Neural progenitor cell (in vitro differentiated cells): ENCODE results near the gene NAA10. TPM values are rescaled to one million over a fixed set of nuclear protein-coding genes. Genes with fewer than 3 reads are reported as not detected.
A peak's percentile ranks its signal among the peaks of the same experiment; 100 is the strongest.

Experiments
- DNase-seq: peaks from one replicate; pipeline ENCODE4 v3.0.0-alpha.2; 2016; ENCODE audit warnings: low spot score
- H2AFZ ChIP-seq: fragments of 200-600 bp; sonication (generic); replicated peaks from 2 replicates; pipeline ENCODE4 v1.6.1; 2016; ENCODE audit warnings: antibody characterized with exemption
- H3F3A ChIP-seq: fragments of 200-600 bp; sonication (generic); 2 replicates; pipeline ENCODE4 v1.6.1; 2016; ENCODE audit warnings: antibody characterized with exemption, low read depth
- H3K27ac ChIP-seq: fragments of 200-600 bp; sonication (generic); 2 replicates; pipeline ENCODE4 v1.5.1; 2016; ENCODE audit warnings: mild to moderate bottlenecking
- H3K27me3 ChIP-seq: fragments of 200-600 bp; sonication (generic); 2 replicates; pipeline ENCODE4 v1.6.1; 2016; ENCODE audit warnings: mild to moderate bottlenecking, moderate library complexity
- H3K36me3 ChIP-seq: fragments of 200-600 bp; sonication (generic); 2 replicates; pipeline ENCODE4 v1.5.1; 2016
- H3K4me1 ChIP-seq: fragments of 200-600 bp; sonication (generic); 2 replicates; pipeline ENCODE4 v1.6.1; 2016; ENCODE audit warnings: mixed run types
- H3K4me2 ChIP-seq: fragments of 200-600 bp; sonication (generic); 2 replicates; pipeline ENCODE4 v1.6.1; 2016
- H3K4me3 ChIP-seq: fragments of 200-600 bp; sonication (generic); 2 replicates; pipeline ENCODE4 v1.5.1; 2016
- H3K79me2 ChIP-seq: fragments of 200-600 bp; sonication (generic); 2 replicates; pipeline ENCODE4 v1.6.1; 2016; ENCODE audit warnings: low read depth
- H3K9ac ChIP-seq: fragments of 200-600 bp; sonication (generic); 2 replicates; pipeline ENCODE4 v1.6.1; 2016
- H3K9me3 ChIP-seq: fragments of 200-600 bp; sonication (generic); 2 replicates; pipeline ENCODE4 v1.5.1; 2016; ENCODE audit warnings: low read depth
- H4K20me1 ChIP-seq: fragments of 200-600 bp; sonication (generic); 2 replicates; pipeline ENCODE4 v1.6.1; 2016; ENCODE audit warnings: low read depth
- H3K27ac Mint-ChIP-seq: 3 replicates; pipeline ENCODE4 v1.8.0; 2021; ENCODE audit warnings: mixed read lengths
- H3K27me3 Mint-ChIP-seq: 2 replicates; pipeline ENCODE4 v1.8.0; 2022; ENCODE audit warnings: low read depth, mild to moderate bottlenecking, inconsistent platforms, moderate library complexity, mixed read lengths; ENCODE audit not compliant: insufficient read depth
- H3K36me3 Mint-ChIP-seq: 3 replicates; pipeline ENCODE4 v1.8.0; 2021; ENCODE audit warnings: mixed read lengths
- H3K4me1 Mint-ChIP-seq: 3 replicates; pipeline ENCODE4 v1.8.0; 2021; ENCODE audit warnings: mixed read lengths
- H3K4me3 Mint-ChIP-seq: 3 replicates; pipeline ENCODE4 v1.8.0; 2021; ENCODE audit warnings: mild to moderate bottlenecking, moderate library complexity, mixed read lengths
- H3K9me3 Mint-ChIP-seq: 3 replicates; pipeline ENCODE4 v1.8.0; 2020; ENCODE audit warnings: mixed read lengths
- EZH2 ChIP-seq: fragments of 200-600 bp; sonication (generic); IDR thresholded peaks from 2 replicates; pipeline ENCODE4 v1.6.1; 2017; ENCODE audit warnings: antibody characterized with exemption, mild to moderate bottlenecking, moderate library complexity
- EZH2phosphoT487 ChIP-seq: fragments of 200-600 bp; sonication (generic); IDR thresholded peaks from 2 replicates; pipeline ENCODE4 v1.6.1; 2017; ENCODE audit warnings: antibody characterized with exemption
- total RNA-seq: library from RNA; depleted of rRNA; stranded (reverse); fragments of >200 nt; gene quantifications from 2 replicates; pipeline ENCODE4 v1.2.3, GENCODE V29; 2015; ENCODE audit warnings: low replicate concordance
- TF ChIP-seq, protein P1 (sequence below): fragments of 200-600 bp; sonication (generic); IDR thresholded peaks from 2 replicates; pipeline ENCODE4 v1.5.1; 2017; ENCODE audit warnings: antibody characterized with exemption, mild to moderate bottlenecking

Gene NAA10
- total RNA-seq, 1 donor from 2014 or later = 55.5 TPM

GRCh38 chrX:153969125-153969903 is 34.5 kb upstream of the NAA10 start:
- peak overlapping the region; percentile 79 for H3K4me2 ChIP-seq
- H3K4me1 ChIP-seq = peaks cover 21% of the 10 kb centered on the region
- H3K9me3 Mint-ChIP-seq = no peaks in the 10 kb centered on the region
- no peaks in the 10 kb centered on the region for H3K27me3 ChIP-seq
- H2AFZ ChIP-seq = no peak overlapping the region
- H3K4me1 Mint-ChIP-seq = peaks cover 50% of the 10 kb centered on the region
- H3K27me3 Mint-ChIP-seq = peaks cover 24% of the 10 kb centered on the region
- peak; percentile 33 for DNase-seq
- H3K9ac ChIP-seq = no peak overlapping the region
- H4K20me1 ChIP-seq = peaks cover 58% of the 10 kb centered on the region
- H3K36me3 Mint-ChIP-seq = peaks cover 2% of the 10 kb centered on the region
- peak overlapping the region; percentile 87 for H3K27ac Mint-ChIP-seq
- no peaks in the 10 kb centered on the region for H3K36me3 ChIP-seq
- no peaks in the 10 kb centered on the region for H3K9me3 ChIP-seq
- peaks cover 64% of the 10 kb centered on the region for H3K79me2 ChIP-seq
- TF ChIP-seq EZH2phosphoT487 = no peak
- TF ChIP-seq, protein P1, sequence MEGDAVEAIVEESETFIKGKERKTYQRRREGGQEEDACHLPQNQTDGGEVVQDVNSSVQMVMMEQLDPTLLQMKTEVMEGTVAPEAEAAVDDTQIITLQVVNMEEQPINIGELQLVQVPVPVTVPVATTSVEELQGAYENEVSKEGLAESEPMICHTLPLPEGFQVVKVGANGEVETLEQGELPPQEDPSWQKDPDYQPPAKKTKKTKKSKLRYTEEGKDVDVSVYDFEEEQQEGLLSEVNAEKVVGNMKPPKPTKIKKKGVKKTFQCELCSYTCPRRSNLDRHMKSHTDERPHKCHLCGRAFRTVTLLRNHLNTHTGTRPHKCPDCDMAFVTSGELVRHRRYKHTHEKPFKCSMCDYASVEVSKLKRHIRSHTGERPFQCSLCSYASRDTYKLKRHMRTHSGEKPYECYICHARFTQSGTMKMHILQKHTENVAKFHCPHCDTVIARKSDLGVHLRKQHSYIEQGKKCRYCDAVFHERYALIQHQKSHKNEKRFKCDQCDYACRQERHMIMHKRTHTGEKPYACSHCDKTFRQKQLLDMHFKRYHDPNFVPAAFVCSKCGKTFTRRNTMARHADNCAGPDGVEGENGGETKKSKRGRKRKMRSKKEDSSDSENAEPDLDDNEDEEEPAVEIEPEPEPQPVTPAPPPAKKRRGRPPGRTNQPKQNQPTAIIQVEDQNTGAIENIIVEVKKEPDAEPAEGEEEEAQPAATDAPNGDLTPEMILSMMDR = no peak
- no peak for TF ChIP-seq EZH2
- H3K4me3 ChIP-seq = peak overlapping the region; percentile 80
- H3F3A ChIP-seq = peaks cover 35% of the 10 kb centered on the region
- H3K4me3 Mint-ChIP-seq = peak overlapping the region; percentile 100
- no peak overlapping the region for H3K27ac ChIP-seq

DNA sequence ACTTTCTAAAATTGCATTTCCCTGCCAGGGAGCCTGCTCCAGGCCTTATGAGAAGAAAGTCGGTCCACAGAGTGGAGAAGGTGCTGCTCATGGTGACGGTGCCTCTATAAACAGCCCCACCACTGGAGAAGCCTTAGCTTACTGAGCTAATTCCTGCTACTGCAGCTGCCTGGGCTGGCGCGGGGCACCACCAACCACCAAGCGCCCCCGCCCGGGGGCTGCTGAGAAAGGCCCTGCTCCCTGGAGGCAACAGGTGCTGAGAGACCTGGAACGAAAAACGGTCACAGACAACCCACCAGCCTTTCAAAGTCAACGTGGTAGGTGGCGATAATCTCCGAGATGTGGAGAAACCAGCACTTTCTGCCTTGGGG is 33.9 kb upstream of the NAA10 start:
- Histone ChIP-seq H3K4me3 (peak overlapping the region; percentile 80), H3K27me3 (no peaks in the 10 kb centered on the region), H3K9ac (no peak overlapping the region), H3F3A (peaks cover 35% of the 10 kb centered on the region), H3K36me3 (no peaks in the 10 kb centered on the region), H2AFZ (no peak overlapping the region), H3K4me1 (peaks cover 21% of the 10 kb centered on the region), H3K79me2 (peaks cover 70% of the 10 kb centered on the region), H4K20me1 (peaks cover 60% of the 10 kb centered on the region), H3K27ac (no peak overlapping the region), H3K4me2 (peak overlapping the region; percentile 79), H3K9me3 (no peaks in the 10 kb centered on the region)
- H3K27ac Mint-ChIP-seq = no peak overlapping the region
- peak; percentile 52 for DNase-seq
- peak overlapping the region; percentile 100 for H3K4me3 Mint-ChIP-seq
- peaks cover 22% of the 10 kb centered on the region for H3K27me3 Mint-ChIP-seq
- TF ChIP-seq EZH2phosphoT487 (no peak), EZH2 (no peak)
- TF ChIP-seq, protein P1 = no peak
- no peaks in the 10 kb centered on the region for H3K9me3 Mint-ChIP-seq
- H3K4me1 Mint-ChIP-seq = peaks cover 44% of the 10 kb centered on the region
- peaks cover 2% of the 10 kb centered on the region for H3K36me3 Mint-ChIP-seq

GRCh38 chrX:153968255-153968654 is 33.4 kb upstream of the NAA10 start:
- peak; percentile 28 for DNase-seq
- Histone ChIP-seq H3K79me2 (peaks cover 74% of the 10 kb centered on the region), H4K20me1 (peaks cover 60% of the 10 kb centered on the region), H3K27me3 (no peaks in the 10 kb centered on the region), H3K27ac (no peak overlapping the region), H3K4me1 (peaks cover 18% of the 10 kb centered on the region), H3K4me2 (peak overlapping the region; percentile 79), H3K9me3 (no peaks in the 10 kb centered on the region), H3K4me3 (peak overlapping the region; percentile 80), H3F3A (peaks cover 30% of the 10 kb centered on the region), H3K36me3 (no peaks in the 10 kb centered on the region), H3K9ac (no peak overlapping the region), H2AFZ (no peak overlapping the region)
- TF ChIP-seq, protein P1 = no peak
- TF ChIP-seq EZH2 (no peak), EZH2phosphoT487 (no peak)
- Mint-ChIP-seq H3K9me3 (no peaks in the 10 kb centered on the region), H3K27me3 (peaks cover 22% of the 10 kb centered on the region), H3K4me1 (peaks cover 39% of the 10 kb centered on the region), H3K36me3 (peaks cover 2% of the 10 kb centered on the region), H3K4me3 (peak overlapping the region; percentile 100), H3K27ac (peak overlapping the region; percentile 38)
